Embryonic facial prominence (tissue), 1 donor: ENCODE data around the gene IPO9.
"Not testable (repeated sequence)": the region's sequence is repeated elsewhere in the genome, so short reads cannot be mapped to it uniquely, and the experiment has no call there.

ENCODE experiments used
- DNase-seq: peaks from one replicate; pipeline ENCODE4 v3.0.0-alpha.2; 2016; ENCODE audit errors: extremely low spot score

IPO9 gene

DNA sequence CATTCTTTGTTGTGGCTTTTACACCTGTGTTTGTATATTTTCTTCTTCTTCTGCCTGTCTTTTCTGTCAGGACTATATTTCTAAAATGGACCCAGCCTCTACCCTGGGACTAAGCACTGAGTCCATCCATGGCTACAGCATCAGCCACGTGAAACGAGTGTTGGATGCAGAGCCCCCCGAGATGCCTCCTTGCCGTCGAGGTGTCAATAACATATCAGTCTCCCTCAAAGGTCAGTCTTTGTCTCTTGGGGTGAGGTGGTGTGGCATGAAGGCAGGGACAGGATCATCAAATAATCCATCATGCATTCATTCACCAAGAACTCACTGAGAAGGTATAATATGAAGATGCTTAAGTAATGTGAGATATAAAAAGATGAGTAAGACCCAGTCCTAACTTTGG lies 19.1 kb upstream of the IPO9 start:
- DNase-seq = no peak

DNA sequence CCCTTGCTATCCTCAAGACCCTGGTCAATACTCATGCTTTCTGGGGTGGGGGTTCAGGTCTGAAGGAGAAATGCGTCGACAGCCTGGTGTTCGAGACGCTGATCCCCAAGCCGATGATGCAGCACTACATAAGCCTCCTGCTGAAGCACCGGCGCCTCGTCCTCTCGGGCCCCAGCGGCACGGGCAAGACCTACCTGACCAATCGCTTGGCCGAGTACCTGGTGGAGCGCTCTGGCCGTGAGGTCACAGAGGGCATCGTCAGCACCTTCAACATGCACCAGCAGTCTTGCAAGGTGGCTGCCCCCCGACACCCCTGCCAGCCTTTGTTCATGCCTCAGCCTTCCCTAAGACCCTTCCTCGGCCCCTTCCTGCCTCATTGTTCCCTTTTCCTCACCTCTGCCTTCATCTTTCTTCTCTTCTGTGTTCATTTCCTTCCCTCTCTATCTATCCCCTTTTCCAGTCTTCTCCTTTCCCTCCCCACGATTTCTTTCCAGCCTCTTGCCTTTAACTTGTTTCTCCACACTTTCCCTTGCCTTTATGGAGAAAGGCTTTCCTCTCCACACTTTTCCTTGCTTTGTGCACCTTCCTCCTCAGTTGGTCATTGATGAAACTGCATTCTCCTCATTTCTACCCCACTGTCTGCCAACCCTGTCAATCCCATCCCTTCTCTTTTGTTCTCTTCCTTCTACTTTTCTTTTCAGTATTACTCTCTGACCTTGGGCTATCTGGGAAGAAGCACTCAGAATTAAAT lies 18.3 kb upstream of the IPO9 start:
- DNase-seq = no peak

DNA sequence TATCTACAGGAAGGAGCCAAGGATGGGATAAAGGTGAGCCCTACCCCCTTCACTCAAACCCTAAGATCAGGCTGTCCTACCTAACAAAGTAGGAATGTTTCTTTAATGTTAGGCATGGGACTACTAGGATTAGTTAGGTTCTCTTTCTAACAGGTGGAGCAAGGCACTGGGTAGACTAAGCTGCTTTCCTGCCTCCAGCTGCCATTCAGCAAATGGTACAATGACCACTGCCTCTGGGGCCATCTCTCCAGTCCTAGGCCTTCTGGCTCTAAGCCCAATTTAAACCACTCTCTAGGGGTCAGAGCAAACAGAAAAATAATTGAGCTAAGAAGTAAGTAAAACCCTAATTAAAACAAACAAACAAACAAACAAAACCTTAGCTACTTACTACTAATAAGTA lies 15.7 kb upstream of the IPO9 start:
- no peak for DNase-seq

DNA sequence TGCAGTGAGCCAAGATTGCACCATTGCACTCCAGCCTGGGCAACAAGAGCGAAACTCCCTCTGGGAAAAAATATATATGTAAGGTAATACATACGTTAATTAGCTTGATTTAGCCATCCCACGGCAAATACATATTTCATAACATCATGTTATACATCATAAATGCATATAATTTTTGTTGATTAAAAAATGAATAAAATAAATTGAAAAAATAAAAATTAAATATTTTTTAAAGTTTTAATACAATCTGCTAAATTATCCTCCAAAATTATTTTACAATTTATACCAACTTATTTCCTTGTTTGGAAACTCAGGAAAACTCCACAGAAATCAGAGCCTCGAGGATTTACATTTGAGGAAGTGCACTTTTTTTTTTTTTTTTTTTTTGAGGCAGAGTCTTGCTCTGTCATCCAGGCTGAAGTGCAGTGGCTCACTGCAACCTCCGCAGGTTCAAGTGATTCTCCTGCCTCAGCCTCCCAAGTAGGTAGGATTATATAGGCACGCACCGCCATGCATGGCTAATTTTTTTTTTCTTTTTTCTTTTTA lies 12.6 kb upstream of the IPO9 start:
- no peak for DNase-seq

DNA sequence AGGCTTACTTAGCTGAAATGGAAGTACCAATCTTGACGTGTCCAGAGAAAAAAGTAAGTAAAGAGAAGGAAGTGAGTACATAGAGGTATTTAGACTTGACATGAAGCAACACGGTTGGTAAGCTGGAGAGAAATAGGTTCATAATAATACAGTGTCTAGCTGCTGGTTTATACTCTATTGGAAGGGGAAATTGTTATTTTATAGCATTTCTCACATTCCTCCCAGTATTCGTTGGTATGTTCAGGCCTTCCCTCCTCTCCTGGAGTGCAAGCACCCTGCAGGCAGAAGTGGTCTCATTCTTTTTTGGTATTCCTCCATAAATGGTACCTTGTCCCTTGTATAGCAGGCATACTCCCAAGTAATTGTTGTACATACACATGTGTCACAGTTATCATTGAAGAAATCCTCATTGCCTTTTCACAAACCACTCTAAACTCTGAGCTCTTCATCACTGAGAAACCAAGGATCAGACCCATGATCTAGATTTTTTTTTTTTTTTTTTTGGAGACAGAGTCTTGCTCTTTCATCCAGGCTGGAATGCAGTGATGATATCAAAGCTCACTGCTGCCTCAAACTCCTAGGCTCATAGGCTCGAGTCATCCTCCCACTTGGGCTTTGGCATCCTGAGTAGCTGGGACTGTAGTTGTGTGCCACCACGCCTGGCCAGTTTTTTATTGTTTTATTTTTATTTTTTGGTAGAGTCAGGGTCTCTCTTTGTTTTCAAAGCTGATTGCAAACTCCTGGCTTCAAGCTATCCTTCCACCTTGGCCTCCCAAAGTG lies 9.8 kb upstream of the IPO9 start:
- DNase-seq = no peak

DNA sequence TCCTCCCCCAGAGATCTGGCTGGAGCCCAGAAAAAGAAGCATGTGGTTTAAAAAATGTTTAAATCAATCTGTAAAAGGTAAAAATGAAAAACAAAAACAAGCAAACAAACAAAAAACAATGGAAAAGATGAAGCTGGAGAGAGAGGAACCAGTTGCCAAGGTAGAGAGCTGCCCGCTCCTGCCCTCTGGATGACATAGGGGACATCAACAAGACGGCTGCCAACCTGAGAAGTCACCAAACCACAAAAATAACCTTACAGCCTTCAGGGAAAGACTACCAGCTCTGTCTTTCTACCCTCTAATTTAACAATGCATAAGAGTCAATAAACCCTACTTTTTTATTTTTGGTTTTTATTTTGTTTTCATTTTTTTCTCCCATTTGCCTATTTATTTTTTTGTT lies 8.5 kb upstream of the IPO9 start:
- DNase-seq = no peak

DNA sequence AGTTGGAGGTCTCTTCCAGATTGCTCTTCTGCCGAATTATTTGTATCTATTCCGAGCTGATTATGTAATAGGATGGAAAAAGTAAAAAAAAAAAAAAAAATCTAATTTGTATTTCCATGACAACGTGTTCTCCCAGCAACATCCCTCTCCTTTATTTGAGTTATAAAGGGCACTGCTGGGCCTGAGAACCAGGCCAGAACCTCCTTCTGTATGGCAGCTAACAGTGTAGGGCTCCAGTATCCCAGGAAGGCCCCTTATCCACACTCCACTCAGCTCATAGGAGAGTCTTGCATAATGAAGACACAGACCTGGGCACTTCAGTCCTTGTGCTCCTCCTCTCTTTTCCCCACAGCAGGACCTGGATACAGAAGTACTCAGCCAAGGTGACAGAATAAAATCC lies 3.7 kb upstream of the IPO9 start:
- DNase-seq = no peak

DNA sequence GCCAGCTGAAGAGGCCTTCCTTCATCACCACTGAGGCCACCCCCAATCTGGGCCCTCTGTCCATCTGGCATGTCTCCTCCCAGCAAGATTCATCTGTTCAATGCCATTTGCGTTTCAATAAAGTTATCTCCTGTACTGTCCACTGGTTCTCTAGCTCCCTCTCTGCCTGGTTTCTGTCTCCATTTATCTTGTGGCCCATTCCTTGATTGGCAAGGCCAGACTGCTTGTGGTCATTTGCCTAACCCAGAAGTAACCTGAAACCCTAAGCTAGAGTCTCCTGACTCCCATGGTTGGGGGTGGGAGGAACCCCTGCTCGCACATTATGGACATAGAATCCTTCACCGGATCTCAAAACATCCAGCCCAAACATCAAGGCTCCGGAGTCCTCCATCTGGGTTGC lies 2.1 kb upstream of the IPO9 start:
- DNase-seq = no peak

DNA sequence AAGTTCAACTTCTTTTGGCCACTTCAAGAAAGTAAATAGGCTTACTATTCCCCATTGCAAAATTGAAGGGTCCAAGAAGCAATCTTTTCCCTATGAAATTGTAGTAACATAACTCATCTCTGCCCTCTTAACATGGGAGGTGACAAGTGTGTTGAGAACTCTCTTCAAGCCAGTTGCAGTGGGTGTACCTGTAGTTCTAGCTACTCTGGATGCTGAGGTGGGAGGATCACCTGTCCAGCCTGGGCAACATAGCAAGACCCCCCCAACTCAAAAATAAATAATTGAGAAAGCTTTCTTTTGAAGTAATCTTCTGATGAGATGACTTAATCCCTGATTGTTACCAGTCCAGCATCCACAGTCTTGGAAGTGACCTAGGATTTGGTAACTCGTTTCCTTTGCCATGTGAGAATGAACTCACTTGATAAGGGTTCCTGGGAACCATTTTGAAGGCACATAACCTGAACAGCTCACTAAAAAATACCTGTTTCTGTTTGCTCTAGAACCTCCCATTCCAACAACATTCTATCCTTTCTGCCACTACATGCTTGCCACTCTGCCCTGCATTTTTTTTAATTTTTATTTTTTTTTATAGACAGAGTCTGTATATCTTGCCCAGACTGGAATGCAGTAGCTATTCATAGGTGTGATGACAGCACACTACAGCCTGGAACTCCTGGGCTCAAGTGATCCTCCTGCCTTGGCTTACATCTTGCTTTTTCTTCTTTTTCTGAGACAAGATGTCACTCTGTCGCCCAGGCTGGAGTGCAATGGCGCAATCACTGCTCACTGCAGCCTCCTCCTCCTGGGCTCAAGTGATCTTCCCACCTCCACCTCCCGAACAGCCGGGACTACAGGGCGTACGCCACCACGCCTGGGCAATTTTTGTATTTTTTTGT lies 1.4 kb upstream of the IPO9 start:
- DNase-seq = no peak

DNA sequence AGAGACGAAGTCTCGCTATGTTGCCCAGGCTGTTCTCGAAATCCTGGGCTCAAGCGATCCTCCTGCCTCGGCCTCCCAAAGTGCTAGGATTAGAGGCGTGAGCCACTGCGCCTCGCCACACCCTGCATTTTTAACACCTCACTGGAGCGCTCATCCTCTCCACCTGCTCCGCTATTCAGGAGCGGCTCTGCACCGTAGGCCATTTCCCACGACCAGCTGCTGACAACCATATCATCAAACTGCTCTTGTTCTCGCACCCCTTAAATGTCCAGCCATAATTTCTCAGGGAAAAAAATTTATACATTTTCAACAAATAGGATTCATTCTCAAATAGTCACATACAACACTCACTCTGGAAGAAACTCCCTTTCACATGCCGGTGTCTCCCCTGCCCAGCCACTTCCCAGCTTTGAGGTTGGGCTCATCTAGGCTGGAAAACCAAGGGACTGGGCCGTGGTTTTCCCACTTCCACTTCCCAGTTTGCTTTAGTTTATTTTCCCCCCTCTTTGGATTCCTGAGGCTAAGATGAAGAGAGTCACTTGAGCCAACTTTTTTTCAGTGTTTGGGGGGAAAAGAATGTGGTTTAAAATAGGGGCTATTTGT lies 639 bp upstream of the IPO9 start:
- no peak for DNase-seq

DNA sequence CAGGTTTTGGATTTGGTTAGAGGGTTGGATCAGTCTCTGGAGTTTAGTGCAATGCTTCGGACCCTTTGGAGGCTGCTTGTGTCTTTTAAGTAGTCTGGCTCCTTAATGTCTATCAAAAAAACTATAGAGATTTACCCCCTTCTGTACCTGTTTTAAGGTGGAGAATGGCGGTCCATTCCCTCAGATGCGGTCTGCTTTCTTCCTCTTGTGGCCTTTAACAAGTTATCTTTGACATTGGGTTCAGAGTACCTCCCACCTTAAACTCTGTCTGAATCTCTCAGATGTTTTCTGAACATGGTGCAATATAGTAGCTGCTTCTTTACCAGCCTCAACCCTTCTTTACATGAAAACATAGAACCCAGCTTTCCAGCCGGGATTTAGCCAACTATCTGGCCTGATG lies 2.4 kb downstream of the IPO9 start:
- no peak for DNase-seq

DNA sequence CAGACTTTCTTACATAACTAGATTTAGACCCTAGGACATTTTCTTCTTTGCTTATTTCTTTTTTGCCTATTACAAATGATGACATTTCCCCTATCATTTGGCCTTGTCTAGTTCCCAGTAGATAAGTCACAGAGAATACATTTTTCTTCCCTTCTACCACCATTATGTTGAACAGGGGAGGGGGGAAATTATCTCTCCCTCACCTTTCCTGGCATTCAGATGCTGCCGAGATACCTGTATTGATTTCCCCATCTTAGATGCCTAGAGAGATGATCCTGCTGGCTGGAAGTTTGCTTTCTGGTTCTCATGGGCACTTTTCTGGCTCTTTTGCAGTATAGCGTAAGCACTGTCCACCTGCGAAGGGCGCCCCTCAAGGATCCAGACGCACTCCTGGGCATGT lies 5.7 kb downstream of the IPO9 start:
- no peak for DNase-seq

DNA sequence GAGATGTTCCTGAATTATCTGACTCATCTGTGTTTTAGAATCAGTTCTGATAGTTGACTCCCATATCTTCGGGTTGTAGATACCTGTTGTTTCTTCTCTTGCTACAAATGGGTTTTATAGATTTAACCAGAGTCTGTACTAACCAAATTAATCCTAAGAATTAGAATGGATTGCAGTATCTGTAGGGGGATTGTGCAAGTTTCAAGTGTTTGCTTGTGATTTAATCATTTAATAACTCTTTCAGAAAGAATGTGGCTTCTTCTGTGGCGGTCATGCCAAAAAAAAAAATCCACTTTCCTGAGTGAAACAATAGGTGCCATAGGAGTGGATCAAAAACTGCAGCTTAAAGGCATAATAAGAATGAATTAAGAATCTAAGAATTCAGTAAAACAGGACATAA lies 9.4 kb downstream of the IPO9 start:
- no peak for DNase-seq

DNA sequence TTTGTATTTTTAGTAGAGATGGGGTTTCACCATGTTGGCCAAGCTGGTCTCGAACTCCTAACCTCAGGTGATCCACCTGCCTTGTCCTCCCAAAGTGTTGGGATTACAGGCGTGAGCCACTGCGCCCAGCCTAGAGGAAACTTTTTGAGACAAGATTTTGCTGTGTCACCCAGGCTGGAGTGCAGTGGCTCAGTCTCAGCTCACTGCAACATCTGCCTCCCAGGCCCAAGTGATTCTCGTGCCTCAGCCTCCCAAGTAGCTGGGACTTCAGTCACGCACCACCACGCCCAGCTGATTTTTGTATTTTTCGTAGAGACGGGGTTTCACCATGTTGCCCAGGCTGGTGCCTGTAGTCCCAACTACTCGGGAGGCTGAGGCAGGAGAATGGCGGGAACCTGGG lies 10.1 kb downstream of the IPO9 start:
- not testable (repeated sequence) for DNase-seq

DNA sequence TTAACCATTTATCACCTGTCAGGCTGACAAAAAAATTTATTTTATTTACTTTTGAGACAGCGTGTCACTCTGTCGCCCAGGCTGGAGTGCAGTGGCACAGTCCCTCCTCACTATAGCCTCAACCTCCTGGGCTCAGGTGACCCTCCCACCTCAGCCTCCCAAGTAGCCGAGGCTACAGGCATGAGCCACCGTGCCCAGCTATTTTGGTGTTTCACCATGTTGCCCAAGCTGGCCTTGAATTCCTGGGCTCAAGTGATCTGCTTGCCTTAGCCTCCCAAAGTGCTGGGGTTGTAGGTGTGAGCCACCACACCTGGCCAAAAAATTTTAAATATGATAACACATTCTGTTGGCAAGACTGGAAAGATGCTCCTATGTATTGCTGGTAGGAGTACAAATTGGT lies 11.1 kb downstream of the IPO9 start:
- DNase-seq = no peak

DNA sequence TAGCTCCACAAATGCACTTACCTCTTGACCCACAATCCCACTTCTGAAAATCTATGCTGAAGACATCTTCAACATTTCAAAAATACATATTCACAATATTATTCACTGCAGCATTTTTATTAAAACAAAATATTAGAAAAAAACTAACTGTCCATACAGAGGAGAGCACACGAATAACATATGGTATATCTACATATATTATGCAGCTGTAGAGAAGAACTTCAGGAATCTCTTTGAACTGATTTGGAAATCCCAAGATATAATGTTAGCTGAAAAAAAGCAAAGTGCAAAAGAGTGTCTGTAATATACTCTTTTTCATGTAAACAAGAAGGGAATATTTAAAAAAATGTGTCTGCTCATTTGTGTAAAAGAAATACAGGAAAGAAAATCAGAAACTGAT lies 11.5 kb downstream of the IPO9 start:
- DNase-seq = no peak

DNA sequence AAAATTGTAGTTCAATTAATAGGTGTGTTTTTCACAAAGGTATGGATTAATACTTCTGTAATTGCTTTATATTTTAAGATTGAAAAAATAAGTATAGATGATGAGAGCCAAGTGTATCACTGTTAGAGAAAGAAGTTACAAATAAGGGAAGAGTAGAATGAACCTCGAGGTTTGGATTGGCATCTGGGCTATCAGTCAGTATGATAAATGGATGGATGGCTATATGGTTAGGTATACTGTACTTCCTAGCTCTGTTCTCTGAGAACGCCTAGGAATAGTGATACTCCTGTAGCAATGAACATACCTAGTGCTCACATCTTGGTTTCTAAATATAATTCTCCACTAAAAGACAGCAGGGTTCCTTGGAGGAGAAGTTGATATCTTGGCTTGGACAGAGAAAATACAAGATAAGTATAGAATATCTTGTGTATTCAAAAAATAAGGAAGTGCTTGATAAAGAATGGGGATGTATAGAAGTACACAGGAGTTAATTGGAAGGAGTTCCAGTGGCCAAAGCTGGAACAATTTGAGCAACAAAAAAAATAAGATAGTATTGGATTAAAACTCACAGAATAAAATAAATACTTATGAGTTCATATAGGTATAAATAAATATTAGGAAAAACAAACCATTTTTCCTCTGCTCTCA lies 12.4 kb downstream of the IPO9 start:
- no peak for DNase-seq

DNA sequence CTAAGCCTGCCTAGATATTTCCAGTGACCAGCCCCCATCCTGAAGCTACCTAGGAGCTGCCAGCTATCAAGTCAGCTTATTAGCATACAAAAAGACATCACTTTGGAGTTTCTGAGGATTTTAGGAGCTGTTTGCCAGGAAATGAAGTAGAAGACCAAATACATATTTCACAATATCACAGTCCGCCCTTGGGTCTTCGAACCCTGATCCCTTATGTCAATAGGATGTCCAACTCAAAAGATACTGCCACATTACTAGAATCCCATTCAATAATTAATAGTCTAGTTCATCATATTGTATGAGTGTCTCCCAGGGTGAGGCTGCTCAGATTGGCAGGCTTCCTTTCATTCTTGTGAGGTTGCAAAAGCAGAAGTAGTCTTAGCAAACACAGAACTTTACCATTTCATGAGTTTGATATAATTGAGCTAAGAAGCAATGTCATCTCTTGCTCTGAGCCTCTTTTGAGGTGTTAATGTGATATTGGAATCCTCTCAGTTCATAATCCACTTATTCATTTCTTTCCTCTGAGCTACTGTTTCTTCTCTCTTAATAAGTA lies 13.6 kb downstream of the IPO9 start:
- DNase-seq = no peak

DNA sequence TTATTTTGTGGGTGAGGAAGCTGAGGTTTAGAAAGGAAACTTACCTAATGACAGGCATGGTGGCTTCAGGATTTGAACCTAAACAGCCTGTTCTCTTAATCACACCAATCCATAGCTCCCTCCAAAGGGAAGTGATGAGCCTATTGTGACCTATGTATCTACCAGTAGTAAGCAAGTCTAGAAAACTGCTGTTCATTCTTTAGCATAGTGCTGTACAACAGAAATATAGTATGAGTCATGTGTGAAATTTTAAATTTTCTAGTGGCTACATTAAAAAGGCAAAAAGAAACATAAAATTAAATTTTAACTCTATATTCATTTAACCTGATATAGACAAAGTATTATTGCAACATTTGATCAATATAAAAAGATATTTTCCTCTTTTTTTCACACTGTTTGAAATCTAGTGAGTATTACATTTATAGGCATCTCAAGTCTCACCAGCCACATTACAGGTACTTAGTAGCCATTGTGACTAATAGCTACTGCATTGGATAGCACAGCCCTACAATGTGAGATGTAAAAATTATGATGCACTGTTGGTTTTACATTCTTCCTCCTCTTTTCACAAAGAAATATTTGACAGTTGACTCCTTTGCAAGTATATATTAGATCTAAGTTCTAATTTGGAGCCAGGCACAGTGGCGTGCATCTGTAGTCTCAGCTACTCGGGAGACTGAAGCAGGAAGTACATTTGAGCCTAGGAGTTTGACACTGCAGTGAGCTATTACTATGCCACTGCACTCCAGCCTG lies 16.6 kb downstream of the IPO9 start:
- no peak for DNase-seq

DNA sequence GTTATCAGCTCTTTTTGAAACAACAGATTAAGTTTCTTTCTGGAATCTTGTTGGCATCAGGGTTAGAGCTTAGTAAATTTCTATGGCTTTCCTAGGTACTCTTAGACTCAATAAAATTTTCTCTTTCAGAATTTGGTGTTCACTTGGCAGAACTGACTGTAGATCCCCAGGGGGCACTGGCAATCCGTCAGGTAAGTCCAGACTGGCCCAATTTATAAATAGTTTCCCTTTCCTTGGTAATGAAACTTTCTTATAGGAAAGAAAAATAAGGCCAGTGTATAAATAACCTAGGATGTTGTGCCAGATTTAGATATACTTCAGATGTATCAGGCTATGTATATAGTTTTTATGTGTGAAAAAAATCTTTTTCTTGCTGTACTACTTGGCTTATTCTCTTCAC lies 18.2 kb downstream of the IPO9 start:
- DNase-seq = no peak
